ENCODE measurements around the gene KRTAP10-8.

DNA sequence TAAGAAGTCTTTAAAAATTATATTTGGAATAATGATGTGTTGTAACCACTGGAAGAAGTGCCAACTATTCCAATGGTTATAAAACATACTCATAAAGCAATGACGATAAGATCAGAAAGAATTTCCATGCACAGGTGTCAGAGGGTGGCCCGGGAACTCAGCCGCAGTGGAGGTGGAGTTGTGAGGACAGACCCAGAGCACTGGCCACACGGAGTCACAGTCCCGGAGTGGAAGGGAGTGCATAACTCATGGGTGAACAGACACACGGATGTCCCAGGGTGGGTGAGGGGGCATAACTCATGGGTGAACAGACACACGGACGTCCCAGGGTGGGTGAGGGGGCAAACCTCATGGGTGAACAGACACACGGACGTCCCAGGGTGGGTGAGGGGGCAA lies 35.9 kb upstream of the KRTAP10-8 start:
- TF ChIP-seq CTCF (conservative IDR thresholded peaks at IDR 0.05; ENCODE audit: low read depth, low read length) (no peak), POLR2A (IDR thresholded peaks at IDR 0.05; ENCODE audit: low read depth, low read length) (no peak), ELK1 (IDR thresholded peaks at IDR 0.05; ENCODE audit: borderline replicate concordance, low read depth, low read length) (no peak)

All from IMR-90 (cell line).